HG02884 (cell line): ENCODE data around the gene NGF.

Source experiments
- ATAC-seq: cut with Tn5 transposase; IDR thresholded peaks from one replicate; pipeline ENCODE4 v1.9.1; 2021; ENCODE audit warnings: mild to moderate bottlenecking, moderate library complexity; ENCODE audit not compliant: unreplicated experiment

NGF gene

GRCh38 chr1:115337276-115337632 is 795 bp downstream of the NGF start:
- ATAC-seq: no peak

DNA sequence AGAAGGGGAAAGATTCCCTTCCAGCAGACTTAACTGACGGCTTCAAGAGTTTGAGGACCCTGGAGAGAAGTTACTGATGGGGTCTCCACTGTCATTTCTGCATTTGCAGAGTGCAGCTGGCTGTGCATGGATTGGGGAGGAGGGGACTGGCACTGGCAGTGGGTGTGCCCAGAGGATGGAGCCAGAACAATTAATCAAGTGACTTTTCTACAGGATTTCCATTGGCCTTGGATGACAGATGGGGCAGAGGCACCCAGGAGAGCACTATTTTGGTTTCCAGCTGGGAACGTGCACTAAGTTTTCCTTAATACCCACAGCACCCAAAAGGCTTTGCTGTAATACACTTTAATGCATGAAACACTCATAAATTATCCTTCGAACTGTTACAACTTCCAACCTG is 1.3 kb downstream of the NGF start:
- ATAC-seq: no peak

GRCh38 chr1:115332813-115333608 is 5.0 kb downstream of the NGF start:
- no peak for ATAC-seq

DNA sequence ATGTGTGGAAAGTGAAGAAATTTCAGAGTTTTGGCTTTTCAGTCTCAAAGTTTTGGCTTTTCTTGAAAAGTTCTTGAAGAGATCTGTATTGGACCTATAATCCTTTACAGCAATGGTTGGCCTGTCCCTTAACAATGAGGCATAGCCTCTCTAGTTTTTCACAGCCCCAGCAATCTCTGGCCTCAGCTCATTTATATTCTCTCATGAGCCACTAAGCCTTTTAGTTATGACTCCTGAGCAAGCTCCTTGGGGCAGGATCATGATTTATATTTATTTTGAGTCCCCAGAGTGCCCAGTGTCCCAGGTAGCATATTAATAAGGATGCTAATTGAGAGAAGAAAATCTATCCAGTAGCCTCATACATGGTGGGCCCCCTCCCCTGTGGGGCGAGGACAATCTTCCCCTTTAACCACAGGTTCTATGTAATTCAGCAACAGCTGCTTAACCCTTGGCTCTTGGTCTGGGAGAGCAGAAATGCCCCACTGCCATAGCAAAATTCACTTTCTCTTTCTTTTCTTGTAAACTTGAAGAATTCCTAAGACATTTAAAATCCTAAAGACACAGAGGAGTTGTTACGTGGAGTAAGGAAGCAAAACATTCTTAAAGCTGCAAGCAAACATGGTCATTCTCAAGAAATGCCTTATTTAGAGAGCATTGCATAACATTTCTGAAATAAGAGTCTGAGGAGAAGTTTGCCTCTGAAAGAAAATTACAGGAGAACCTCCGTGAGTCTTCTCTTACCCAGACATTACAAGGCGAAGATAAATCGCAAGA is 6.3 kb downstream of the NGF start:
- ATAC-seq: no peak

GRCh38 chr1:115330480-115331013 is 7.5 kb downstream of the NGF start:
- no peak for ATAC-seq

DNA sequence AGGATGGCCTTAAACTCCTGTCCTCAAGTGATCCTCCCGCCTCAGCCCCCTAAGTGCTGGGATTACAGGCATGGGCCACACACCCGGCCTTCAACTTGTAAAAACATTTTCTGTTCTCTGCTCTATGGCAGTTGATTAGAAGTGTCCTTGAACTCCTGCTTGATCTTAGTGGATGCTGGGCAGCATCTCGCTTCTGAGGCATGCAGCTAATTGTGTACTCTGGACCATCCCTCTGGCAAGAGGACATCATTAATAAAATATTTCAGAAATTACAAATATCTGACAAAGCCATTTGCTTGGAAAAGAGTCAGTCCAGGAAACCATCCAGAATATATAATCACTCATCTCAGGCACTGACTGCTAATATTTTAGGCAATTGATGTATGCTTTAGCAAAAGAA is 8.1 kb downstream of the NGF start:
- ATAC-seq: no peak

DNA sequence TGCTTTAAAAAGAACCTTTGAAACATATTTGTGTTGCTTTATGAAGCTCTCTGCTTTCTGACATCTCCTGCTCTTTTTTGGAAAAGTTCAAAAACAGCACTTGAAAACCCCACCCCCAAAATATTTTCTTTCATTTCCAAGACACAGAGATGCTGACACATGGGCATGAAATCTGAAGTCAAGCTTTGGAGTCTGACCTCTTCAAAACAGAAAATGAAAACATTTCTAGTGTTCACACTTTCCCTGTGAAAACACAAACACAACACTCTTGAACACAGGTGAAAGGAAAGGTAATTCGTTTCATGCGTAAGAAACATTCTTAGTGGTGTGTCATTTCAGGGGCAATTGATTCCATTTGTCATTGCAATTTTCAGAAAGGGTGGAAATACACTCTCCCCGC is 10.8 kb downstream of the NGF start:
- ATAC-seq: no peak

- no peak for ATAC-seq
Observed at GRCh38 chr1:115326419-115326818, 11.6 kb downstream of the NGF start.

GRCh38 chr1:115325874-115326273 is 12.2 kb downstream of the NGF start:
- ATAC-seq: no peak

GRCh38 chr1:115324649-115325420 is 13.2 kb downstream of the NGF start:
- no peak for ATAC-seq

DNA sequence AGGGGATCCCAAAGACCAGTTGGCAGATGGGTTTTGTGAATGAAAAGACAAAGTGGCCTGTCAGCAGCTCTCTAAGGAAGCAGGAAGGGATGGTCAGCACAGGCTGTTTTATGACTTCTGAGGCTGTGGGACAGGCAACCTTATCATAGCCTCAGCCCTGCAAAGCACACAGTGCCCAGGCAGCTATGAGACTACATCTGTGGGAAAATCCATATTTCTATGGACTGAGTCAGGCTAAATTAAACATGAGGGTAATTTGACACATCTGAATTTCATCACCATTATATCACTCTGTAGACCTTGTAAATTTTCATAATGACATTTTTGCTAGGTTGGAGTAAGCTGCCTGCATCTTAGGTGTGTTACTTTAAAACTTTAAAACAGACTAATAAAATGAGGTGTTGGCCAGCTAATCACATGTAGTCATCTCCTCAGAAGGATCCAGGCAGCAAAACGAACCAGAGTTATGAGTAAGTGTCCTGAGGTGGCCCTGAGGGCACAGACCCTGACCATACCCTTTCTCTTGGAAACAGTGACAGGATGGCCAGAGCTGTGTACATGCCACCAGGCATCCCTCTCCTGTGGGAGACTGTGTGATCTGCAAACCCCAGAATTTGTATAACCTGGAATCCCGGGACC is 14.6 kb downstream of the NGF start:
- ATAC-seq: no peak

- ATAC-seq: no peak
Observed at GRCh38 chr1:115322631-115323030, 15.4 kb downstream of the NGF start.

GRCh38 chr1:115320377-115320776 is 17.7 kb downstream of the NGF start:
- no peak for ATAC-seq

GRCh38 chr1:115319706-115320105 is 18.3 kb downstream of the NGF start:
- no peak for ATAC-seq

- ATAC-seq: no peak
Observed at GRCh38 chr1:115317101-115318012, 20.7 kb downstream of the NGF start.

- no peak for ATAC-seq
Observed at GRCh38 chr1:115314765-115315164, 23.3 kb downstream of the NGF start.

- no peak for ATAC-seq
Observed at GRCh38 chr1:115314092-115314491, 24.0 kb downstream of the NGF start.

DNA sequence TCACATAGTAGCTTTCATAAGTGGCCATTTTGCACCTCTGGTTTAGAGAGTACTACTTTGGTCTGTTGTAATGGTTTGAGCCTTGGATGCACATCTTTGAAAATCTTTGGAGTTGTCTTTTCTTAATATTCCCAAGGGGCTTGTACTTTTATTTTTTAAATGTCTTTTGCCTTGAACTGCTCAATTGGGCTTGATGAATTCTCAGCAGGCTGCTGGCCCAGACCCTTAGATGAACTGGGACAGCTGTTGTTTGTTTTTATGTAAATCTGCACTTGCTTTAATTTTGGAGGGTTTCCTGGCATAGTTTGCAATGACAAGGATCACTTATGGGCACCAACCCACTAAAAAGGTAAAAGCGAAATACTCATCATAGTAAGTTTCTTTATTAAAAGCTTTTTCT is 24.9 kb downstream of the NGF start:
- no peak for ATAC-seq

- no peak for ATAC-seq
Observed at GRCh38 chr1:115312742-115313141, 25.3 kb downstream of the NGF start.

DNA sequence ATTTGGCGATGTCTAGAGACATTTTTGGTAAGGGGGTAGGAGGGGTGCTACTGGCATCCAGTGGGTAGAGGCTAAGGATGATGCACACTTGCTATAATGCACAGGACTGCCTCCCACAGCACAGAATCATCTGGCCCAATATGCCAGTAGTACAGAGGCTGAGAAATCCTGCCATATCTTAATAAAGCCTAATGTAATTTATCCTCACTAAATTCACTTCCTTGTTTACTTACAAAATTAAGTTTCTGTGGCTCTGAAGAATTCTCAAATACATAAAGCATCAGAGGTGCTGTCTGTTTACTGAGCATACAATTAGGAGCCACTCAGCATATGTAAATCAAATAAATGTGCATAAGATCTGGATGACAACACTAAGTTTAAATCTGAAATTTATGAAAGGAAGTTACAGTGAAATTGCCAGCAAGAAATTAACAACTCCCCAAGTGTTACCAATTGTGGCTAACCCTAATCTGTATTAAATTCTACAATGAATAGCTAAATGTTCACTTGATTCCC is 26.5 kb downstream of the NGF start:
- no peak for ATAC-seq
